WTC11 (cell line): ENCODE measurements around the gene NFIX. TPM values are rescaled to one million over a fixed set of nuclear protein-coding genes. Genes with fewer than 3 reads are reported as not detected.
A peak's percentile ranks its signal among the peaks of the same experiment; 100 is the strongest.

Experiments
- ATAC-seq: fragments of 200-7000 bp; cut with Tn5 transposase; 2 replicates; pipeline ENCODE4 v1.10.0; 2021; ENCODE audit warnings: mild to moderate bottlenecking, moderate library complexity
- CTCF ChIA-PET: fragments of 300-600 bp; sonication (Branson Sonifier 250); formaldehyde crosslinking; loops from one replicate; lab custom pipeline; 2021; ENCODE audit warnings: antibody characterized with exemption; lab: Charles Lee
- POLR2A ChIA-PET: fragments of 350-600 bp; sonication (Branson Sonifier 250); formaldehyde crosslinking; loops from one replicate; lab custom pipeline; 2021; ENCODE audit warnings: antibody characterized with exemption; lab: Charles Lee
- DNase-seq: peaks from one replicate; pipeline ENCODE4 v3.0.0; 2021; ENCODE audit warnings: low spot score
- H3K27ac Mint-ChIP-seq: 2 replicates; pipeline ENCODE4 v1.8.0; 2021; ENCODE audit warnings: mixed read lengths
- H3K27me3 Mint-ChIP-seq: 2 replicates; pipeline ENCODE4 v1.8.0; 2021; ENCODE audit warnings: low read depth, mild to moderate bottlenecking, moderate library complexity, mixed read lengths
- H3K36me3 Mint-ChIP-seq: 2 replicates; pipeline ENCODE4 v1.8.0; 2021; ENCODE audit warnings: mixed read lengths
- H3K4me1 Mint-ChIP-seq: 2 replicates; pipeline ENCODE4 v1.8.0; 2022; ENCODE audit warnings: mixed read lengths
- H3K4me3 Mint-ChIP-seq: 2 replicates; pipeline ENCODE4 v1.8.0; 2021; ENCODE audit warnings: mild to moderate bottlenecking, moderate library complexity, mixed read lengths
- H3K9me3 Mint-ChIP-seq: 2 replicates; pipeline ENCODE4 v1.8.0; 2021; ENCODE audit warnings: mixed read lengths
- ATF2 ChIP-seq: sonication (generic); formaldehyde crosslinking; IDR thresholded peaks from 2 replicates; pipeline ENCODE4 v1.8.1; 2022; ENCODE audit warnings: low read depth, missing genetic modification reagents, borderline replicate concordance
- ATF6 ChIP-seq: sonication (generic); formaldehyde crosslinking; IDR thresholded peaks from 2 replicates; pipeline ENCODE4 v1.8.1; 2023; ENCODE audit warnings: mild to moderate bottlenecking, missing genetic modification reagents
- CTCF ChIP-seq: fragments of 200-600 bp; IDR thresholded peaks from 2 replicates; pipeline ENCODE4 v1.8.0; 2022; ENCODE audit warnings: antibody characterized with exemption
- ERG ChIP-seq: fragments of 250-450 bp; sonication (Bioruptor Pico); IDR thresholded peaks from 2 replicates; pipeline ENCODE4 v1.8.0; 2021; ENCODE audit warnings: mild to moderate bottlenecking
- FOXP1 ChIP-seq: sonication (generic); formaldehyde crosslinking; IDR thresholded peaks from 2 replicates; pipeline ENCODE4 v1.8.0; 2022; ENCODE audit warnings: missing genetic modification reagents, mild to moderate bottlenecking, moderate library complexity, borderline replicate concordance
- FOXP4 ChIP-seq: sonication (generic); formaldehyde crosslinking; IDR thresholded peaks from 2 replicates; pipeline ENCODE4 v1.8.0; 2022; ENCODE audit warnings: mild to moderate bottlenecking, missing genetic modification reagents
- IRF2 ChIP-seq: sonication (generic); formaldehyde crosslinking; IDR thresholded peaks from 2 replicates; pipeline ENCODE4 v1.8.0; 2022; ENCODE audit warnings: low read depth, missing genetic modification reagents, borderline replicate concordance
- JUN ChIP-seq: sonication (generic); formaldehyde crosslinking; IDR thresholded peaks from 2 replicates; pipeline ENCODE4 v1.8.0; 2023; ENCODE audit warnings: mild to moderate bottlenecking, missing genetic modification reagents
- NR1H2 ChIP-seq: sonication (generic); formaldehyde crosslinking; IDR thresholded peaks from 2 replicates; pipeline ENCODE4 v1.9.0; 2021; ENCODE audit warnings: mild to moderate bottlenecking, moderate library complexity, missing genetic modification reagents
- PRDM15 ChIP-seq: sonication (generic); formaldehyde crosslinking; IDR thresholded peaks from 2 replicates; pipeline ENCODE4 v1.8.0; 2022; ENCODE audit warnings: missing genetic modification reagents
- SMAD4 ChIP-seq: sonication (generic); formaldehyde crosslinking; IDR thresholded peaks from 2 replicates; pipeline ENCODE4 v1.8.0; 2022; ENCODE audit warnings: mild to moderate bottlenecking, missing genetic modification reagents
- TCF7 ChIP-seq: sonication (generic); formaldehyde crosslinking; IDR thresholded peaks from 2 replicates; pipeline ENCODE4 v1.8.0; 2022; ENCODE audit warnings: mild to moderate bottlenecking, low read depth, missing genetic modification reagents, moderate library complexity
- TEAD4 ChIP-seq: sonication (generic); formaldehyde crosslinking; IDR thresholded peaks from 2 replicates; pipeline ENCODE4 v1.8.0; 2022; ENCODE audit warnings: mild to moderate bottlenecking, missing genetic modification reagents
- ZNF232 ChIP-seq: sonication (generic); formaldehyde crosslinking; IDR thresholded peaks from 2 replicates; pipeline ENCODE4 v1.8.0; 2022; ENCODE audit warnings: mild to moderate bottlenecking, missing genetic modification reagents
- ZSCAN18 ChIP-seq: fragments of 250-450 bp; sonication (Bioruptor Pico); IDR thresholded peaks from 2 replicates; pipeline ENCODE4 v2.1.2; 2022; ENCODE audit warnings: mild to moderate bottlenecking, moderate library complexity
- total RNA-seq: library from RNA; stranded (reverse); gene quantifications from 3 replicates; pipeline ENCODE4 v1.2.3, GENCODE V29; 2021

NFIX gene
- total RNA-seq, 1 experiment from 2014 or later: 1.4 TPM

GRCh38 chr19:13087795-13088537 lies 92.7 kb downstream of the NFIX start (continued):
- TF ChIP-seq ZSCAN18 (CRISPR knock-in tag): no peak
- TF ChIP-seq JUN (CRISPR knock-in tag): no peak
- TF ChIP-seq TEAD4: no peak
- TF ChIP-seq FOXP1 (CRISPR knock-in tag): no peak

- peaks cover 17% of the 10 kb centered on the region for H3K27me3 Mint-ChIP-seq
- no peaks in the 10 kb centered on the region for H3K9me3 Mint-ChIP-seq
- no peaks in the 10 kb centered on the region for H3K36me3 Mint-ChIP-seq
- peaks cover 30% of the 10 kb centered on the region for H3K4me1 Mint-ChIP-seq
- DNase-seq (peak; percentile 76), ATAC-seq (peak; percentile 77)
- ChIA-PET CTCF (interaction anchor here (0.6 to 9.2 kb wide), 13 partner anchors 11 to 124 kb away, joined by 3 to 276 read pairs (median 5); no protein-coding TSS in a partner anchor), POLR2A (interaction anchor here (0.6 kb wide), 1 partner anchor 63 kb away, joined by 5 read pairs; no protein-coding TSS in a partner anchor)
- H3K4me3 Mint-ChIP-seq: no peak overlapping the region
- TF ChIP-seq CTCF: 0 out of 2 replicates have a peak, but pooled peaks have one; percentile 49
- no peak for TF ChIP-seq IRF2 (CRISPR knock-in tag)
- TF ChIP-seq SMAD4 (CRISPR knock-in tag): no peak
- H3K27ac Mint-ChIP-seq: no peak overlapping the region
These were observed 94.0 kb downstream of the NFIX start for GRCh38 chr19:13089139-13089856.

GRCh38 chr19:13089857-13090507 lies 94.7 kb downstream of the NFIX start:
- peaks cover 24% of the 10 kb centered on the region for H3K27me3 Mint-ChIP-seq

More at GRCh38 chr19:13089857-13090507, 94.7 kb downstream of the NFIX start:
- ATAC-seq (no peak), DNase-seq (no peak)
- TF ChIP-seq ERG (CRISPR knock-in tag): no peak
- no peak for TF ChIP-seq ATF6
- no peak for TF ChIP-seq ZNF232 (CRISPR knock-in tag)
- no peak for TF ChIP-seq FOXP4 (CRISPR knock-in tag)
- no peak for TF ChIP-seq JUN (CRISPR knock-in tag)
- no peak for TF ChIP-seq NR1H2 (CRISPR knock-in tag)
- no peak for TF ChIP-seq ATF2 (CRISPR knock-in tag)
- no peak for TF ChIP-seq PRDM15 (CRISPR knock-in tag)
- TF ChIP-seq TCF7 (CRISPR knock-in tag): no peak
- POLR2A ChIA-PET: no interaction called here
- peaks cover 35% of the 10 kb centered on the region for H3K4me1 Mint-ChIP-seq
- CTCF ChIA-PET: interaction anchor here (0.6 to 9.2 kb wide), 14 partner anchors 12 to 124 kb away, joined by 3 to 276 read pairs (median 6); no protein-coding TSS in a partner anchor
- no peaks in the 10 kb centered on the region for H3K9me3 Mint-ChIP-seq
- no peaks in the 10 kb centered on the region for H3K36me3 Mint-ChIP-seq
- H3K4me3 Mint-ChIP-seq: no peak overlapping the region
- no peak overlapping the region for H3K27ac Mint-ChIP-seq
